Ascending aorta (tissue), 2 donors: Measurements from ENCODE around the gene ATAD3C. TPM values are rescaled to one million over a fixed set of nuclear protein-coding genes. Genes with fewer than 3 reads are reported as not detected.
"Not testable (repeated sequence)": the region's sequence is repeated elsewhere in the genome, so short reads cannot be mapped to it uniquely, and the experiment has no call there.

Experiments used
- DNase-seq, 2 donors: peaks; one replicate each; pipeline ENCODE4 v3.0.0-alpha.2; 2019; ENCODE audit warnings: low spot score in 2 of 2
- H3K27ac ChIP-seq, 2 donors: fragments of 200-600 bp; sonication (generic); one replicate each; pipeline ENCODE4 v1.5.1; 2016 to 2017; ENCODE audit warnings: mild to moderate bottlenecking in 1 of 2
- H3K27me3 ChIP-seq: fragments of 200-600 bp; sonication (generic); one replicate; pipeline ENCODE4 v1.5.1; 2017
- H3K36me3 ChIP-seq, 2 donors: fragments of 200-600 bp; sonication (generic); one replicate each; pipeline ENCODE4 v1.5.1; 2016
- H3K4me1 ChIP-seq, 2 donors: fragments of 200-600 bp; sonication (generic); one replicate each; pipeline ENCODE4 v1.5.1; 2016 to 2017; ENCODE audit warnings: mild to moderate bottlenecking in 1 of 2
- H3K4me3 ChIP-seq, 2 donors: fragments of 200-600 bp; sonication (generic); one replicate each; pipeline ENCODE4 v1.5.1; 2016 to 2017; ENCODE audit warnings: mild to moderate bottlenecking in 1 of 2
- H3K9me3 ChIP-seq, 2 donors: fragments of 200-600 bp; sonication (generic); one replicate each; pipeline ENCODE4 v1.5.1; 2016
- CTCF ChIP-seq, 3 experiments: fragments of 200-600 bp in 2 of 3; fragments of 450-650 bp in 1 of 3; sonication (generic) in 2 of 3; IDR thresholded peaks; one replicate each; pipeline ENCODE4 v1.5.1; 2016 to 2019; ENCODE audit warnings: antibody characterized with exemption in 3 of 3, mild to moderate bottlenecking in 1 of 3, moderate library complexity in 1 of 3
- intact Hi-C: fragments of 100-400 bp; cut with DNase I; formaldehyde crosslinking; loops from one replicate; pipeline ENCODE4 v1.15.1; 2023
- total RNA-seq: library from RNA; depleted of rRNA; stranded (reverse); fragments of >200 nt; gene quantifications from one replicate; pipeline ENCODE4 v1.1.0, GENCODE V29; 2016

Gene ATAD3C
- total RNA-seq, 1 donor from 2014 or later = not detected

- intact Hi-C loops = no loop called here
Measured at GRCh38 chr1:1425753-1426495, 23.6 kb upstream of the ATAD3C start.

GRCh38 chr1:1426496-1427105 lies 22.9 kb upstream of the ATAD3C start:
- intact Hi-C loops = no loop called here
- TF ChIP-seq CTCF (IDR thresholded peaks at IDR 0.05) = no peak
- Histone ChIP-seq H3K27me3 (no peaks in the 10 kb centered on the region), H3K9me3 (no peaks in the 10 kb centered on the region), H3K36me3 (no peaks in the 10 kb centered on the region), H3K4me1 (peaks cover 6 to 11% of the 10 kb centered on the region in 2 donors), H3K27ac (no peak overlapping the region), H3K4me3 (no peak overlapping the region)
- no peak for DNase-seq

More at GRCh38 chr1:1425753-1426495, 23.6 kb upstream of the ATAD3C start:
- H3K4me3 ChIP-seq = no peak overlapping the region
- DNase-seq = no peak
- peaks cover 6 to 9% of the 10 kb centered on the region in 2 donors for H3K4me1 ChIP-seq
- no peaks in the 10 kb centered on the region for H3K27me3 ChIP-seq
- TF ChIP-seq CTCF (IDR thresholded peaks at IDR 0.05) = no peak
- no peaks in the 10 kb centered on the region for H3K9me3 ChIP-seq
- H3K27ac ChIP-seq = no peak overlapping the region
- H3K36me3 ChIP-seq = no peaks in the 10 kb centered on the region

- no peak for DNase-seq
- Histone ChIP-seq H3K36me3 (no peaks in the 10 kb centered on the region), H3K27me3 (no peaks in the 10 kb centered on the region), H3K27ac (no peak overlapping the region), H3K4me3 (peak overlapping the region; percentile 38 to 55), H3K9me3 (no peaks in the 10 kb centered on the region), H3K4me1 (peaks cover 6 to 11% of the 10 kb centered on the region in 2 donors)
- no peak for TF ChIP-seq CTCF (IDR thresholded peaks at IDR 0.05)
- intact Hi-C loops = no loop called here
Measured at GRCh38 chr1:1427106-1427819, 22.2 kb upstream of the ATAD3C start.

GRCh38 chr1:1427820-1428148 lies 21.7 kb upstream of the ATAD3C start:
- no peak overlapping the region for H3K27ac ChIP-seq
- no peak for TF ChIP-seq CTCF (IDR thresholded peaks at IDR 0.05)
- H3K27me3 ChIP-seq = no peaks in the 10 kb centered on the region
- peak overlapping the region; percentile 38 to 55 for H3K4me3 ChIP-seq
- no peaks in the 10 kb centered on the region for H3K9me3 ChIP-seq
- intact Hi-C loops = no loop called here
- no peak for DNase-seq
- H3K4me1 ChIP-seq = peaks cover 6 to 11% of the 10 kb centered on the region in 2 donors
- H3K36me3 ChIP-seq = no peaks in the 10 kb centered on the region

GRCh38 chr1:1428174-1428573 lies 21.3 kb upstream of the ATAD3C start:
- H3K4me1 ChIP-seq = peaks cover 6 to 11% of the 10 kb centered on the region in 2 donors
- no peaks in the 10 kb centered on the region for H3K36me3 ChIP-seq
- no peaks in the 10 kb centered on the region for H3K27me3 ChIP-seq
- DNase-seq = no peak
- no peak for TF ChIP-seq CTCF (IDR thresholded peaks at IDR 0.05)
- no peaks in the 10 kb centered on the region for H3K9me3 ChIP-seq
- intact Hi-C loops = no loop called here
- no peak overlapping the region for H3K4me3 ChIP-seq
- H3K27ac ChIP-seq = no peak overlapping the region

- H3K9me3 ChIP-seq, H3K36me3 ChIP-seq, H3K4me3 ChIP-seq, H3K27me3 ChIP-seq, DNase-seq, intact Hi-C loops, H3K27ac ChIP-seq: not testable (repeated sequence)
- H3K4me1 ChIP-seq = peaks cover 6 to 12% of the 10 kb centered on the region in 2 donors
Measured at GRCh38 chr1:1428967-1429366, 20.5 kb upstream of the ATAD3C start.
